SK-N-SH treated with all-trans-retinoic acid at 6 μM for 48 hours (cell line): Measurements from ENCODE around the gene ALG12.

Experiments used
- ATAC-seq: fragments of 200-7000 bp; cut with Tn5 transposase; 3 replicates; pipeline ENCODE4 v1.9.1; 2020; ENCODE audit warnings: mild to moderate bottlenecking, moderate library complexity
- ARNTL ChIP-seq: fragments of 450-650 bp; formaldehyde crosslinking; IDR thresholded peaks from 2 replicates; pipeline ENCODE4 v1.5.0; 2020; ENCODE audit warnings: low read depth, mild to moderate bottlenecking, moderate library complexity, borderline replicate concordance
- BACH2 ChIP-seq: fragments of 250-450 bp; sonication (Bioruptor Pico); IDR thresholded peaks from 2 replicates; pipeline ENCODE4 v1.9.0; 2021; ENCODE audit warnings: mild to moderate bottlenecking, borderline replicate concordance
- CSDC2 ChIP-seq: fragments of 250-450 bp; sonication (Bioruptor Pico); IDR thresholded peaks from 2 replicates; pipeline ENCODE4 v1.5.0; 2020; ENCODE audit warnings: mild to moderate bottlenecking, moderate library complexity
- CSRNP3 ChIP-seq: fragments of 250-450 bp; sonication (Bioruptor Pico); IDR thresholded peaks from 2 replicates; pipeline ENCODE4 v1.5.1; 2021; ENCODE audit warnings: mild to moderate bottlenecking, moderate library complexity
- ESRRG ChIP-seq: fragments of 250-450 bp; sonication (Bioruptor Pico); IDR thresholded peaks from 2 replicates; pipeline ENCODE4 v1.6.1; 2021; ENCODE audit warnings: mild to moderate bottlenecking
- GLIS3 ChIP-seq: fragments of 250-450 bp; sonication (Bioruptor Pico); IDR thresholded peaks from 2 replicates; pipeline ENCODE4 v1.5.0; 2020; ENCODE audit warnings: mild to moderate bottlenecking, moderate library complexity
- ISL1 ChIP-seq: fragments of 250-450 bp; sonication (Bioruptor Pico); IDR thresholded peaks from 2 replicates; pipeline ENCODE4 v2.1.2; 2022; ENCODE audit warnings: mild to moderate bottlenecking, moderate library complexity
- OSR1 ChIP-seq: fragments of 250-450 bp; sonication (Bioruptor Pico); IDR thresholded peaks from 2 replicates; pipeline ENCODE4 v1.8.0; 2022; ENCODE audit warnings: moderate library complexity, mild to moderate bottlenecking, inconsistent platforms
- PATZ1 ChIP-seq: fragments of 250-450 bp; sonication (Bioruptor Pico); IDR thresholded peaks from 2 replicates; pipeline ENCODE4 v1.8.0; 2020; ENCODE audit warnings: mild to moderate bottlenecking, moderate library complexity, borderline replicate concordance
- PPARA ChIP-seq: fragments of 250-450 bp; sonication (Bioruptor Pico); IDR thresholded peaks from 2 replicates; pipeline ENCODE4 v1.5.0; 2020; ENCODE audit warnings: mild to moderate bottlenecking, borderline replicate concordance
- RARB ChIP-seq: fragments of 250-450 bp; sonication (Bioruptor Pico); IDR thresholded peaks from 2 replicates; pipeline ENCODE4 v1.8.0; 2021; ENCODE audit warnings: mild to moderate bottlenecking, moderate library complexity
- SNAI2 ChIP-seq: fragments of 250-450 bp; sonication (Bioruptor Pico); IDR thresholded peaks from 2 replicates; pipeline ENCODE4 v1.5.0; 2020; ENCODE audit warnings: mild to moderate bottlenecking, moderate library complexity
- TCF4 ChIP-seq: fragments of 250-450 bp; sonication (Bioruptor Pico); IDR thresholded peaks from 2 replicates; pipeline ENCODE4 v1.8.0; 2021; ENCODE audit warnings: mild to moderate bottlenecking, moderate library complexity, borderline replicate concordance
- TOX ChIP-seq: fragments of 250-450 bp; sonication (Bioruptor Pico); IDR thresholded peaks from 2 replicates; pipeline ENCODE4 v1.8.0; 2021; ENCODE audit warnings: mild to moderate bottlenecking, moderate library complexity, borderline replicate concordance
- TSHZ2 ChIP-seq: fragments of 250-450 bp; sonication (Bioruptor Pico); IDR thresholded peaks from 2 replicates; pipeline ENCODE4 v1.5.0; 2020; ENCODE audit warnings: mild to moderate bottlenecking, moderate library complexity
- ZFP3 ChIP-seq: fragments of 250-450 bp; sonication (Bioruptor Pico); IDR thresholded peaks from 2 replicates; pipeline ENCODE4 v1.5.0; 2020; ENCODE audit warnings: mild to moderate bottlenecking, moderate library complexity
- ZFP30 ChIP-seq: fragments of 450-650 bp; formaldehyde crosslinking; IDR thresholded peaks from 2 replicates; pipeline ENCODE4 v1.5.0; 2022; ENCODE audit warnings: mild to moderate bottlenecking, moderate library complexity
- ZNF565 ChIP-seq: fragments of 450-650 bp; formaldehyde crosslinking; conservative IDR thresholded peaks from 2 replicates; pipeline ENCODE4 v1.5.0; 2020; ENCODE audit warnings: low read depth, mild to moderate bottlenecking, moderate library complexity
- ZNF70 ChIP-seq: fragments of 450-650 bp; formaldehyde crosslinking; IDR thresholded peaks from 2 replicates; pipeline ENCODE4 v1.5.0; 2020; ENCODE audit warnings: mild to moderate bottlenecking, moderate library complexity
- TF ChIP-seq, protein P1 (sequence below): fragments of 250-450 bp; sonication (Bioruptor Pico); IDR thresholded peaks from 2 replicates; pipeline ENCODE4 v1.8.0; 2021; ENCODE audit warnings: low read depth, mild to moderate bottlenecking, moderate library complexity, borderline replicate concordance
- TF ChIP-seq, protein P2 (sequence below): fragments of 250-450 bp; sonication (Bioruptor Pico); IDR thresholded peaks from 2 replicates; pipeline ENCODE4 v1.5.1; 2020; ENCODE audit warnings: low read depth, mild to moderate bottlenecking, moderate library complexity

Gene ALG12

DNA sequence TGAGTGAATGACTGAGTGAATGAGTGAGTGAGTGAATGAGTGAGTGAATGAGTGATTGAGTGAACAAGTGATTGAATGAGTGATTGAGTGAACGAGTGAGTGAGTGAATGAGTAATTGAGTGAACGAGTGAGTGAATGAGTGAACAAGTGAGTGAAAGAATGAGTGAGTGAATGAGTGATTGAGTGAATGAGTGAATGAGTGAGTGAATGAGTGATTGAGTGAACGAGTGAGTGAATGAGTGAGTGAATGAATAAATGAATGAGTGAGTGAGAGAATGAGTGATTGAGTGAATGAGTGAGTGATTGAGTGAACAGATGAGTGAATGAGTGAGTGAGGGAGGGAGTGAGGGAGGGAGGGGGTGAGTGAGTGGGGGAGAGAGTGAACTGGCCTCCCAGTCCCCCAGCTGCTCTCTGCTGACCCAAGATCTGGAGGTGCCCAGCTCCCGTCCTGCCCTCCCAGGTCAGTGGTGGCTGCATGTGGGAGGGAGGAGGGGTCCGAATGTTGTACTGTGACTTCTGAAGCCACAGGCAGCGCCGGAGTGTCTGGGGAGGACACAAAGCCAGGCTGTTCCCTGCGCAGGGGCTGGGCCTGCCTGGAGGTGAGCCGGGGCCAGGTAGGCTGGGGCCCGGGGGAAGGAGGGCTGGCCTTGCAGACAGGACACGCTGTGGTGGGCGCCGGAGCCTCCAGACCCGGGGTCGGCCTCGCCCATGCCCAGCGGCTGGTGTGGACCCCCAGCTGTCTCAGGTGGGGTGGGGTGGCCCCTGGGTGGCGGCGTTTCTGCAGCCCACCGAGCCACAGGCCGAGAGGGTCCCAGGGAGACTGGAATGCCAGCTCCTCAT, 24.5 kb upstream of the ALG12 start:
- no peak for ATAC-seq
- no peak for TF ChIP-seq CSRNP3
- no peak for TF ChIP-seq ZFP3 (CRISPR knock-in tag)
- TF ChIP-seq, protein P1, sequence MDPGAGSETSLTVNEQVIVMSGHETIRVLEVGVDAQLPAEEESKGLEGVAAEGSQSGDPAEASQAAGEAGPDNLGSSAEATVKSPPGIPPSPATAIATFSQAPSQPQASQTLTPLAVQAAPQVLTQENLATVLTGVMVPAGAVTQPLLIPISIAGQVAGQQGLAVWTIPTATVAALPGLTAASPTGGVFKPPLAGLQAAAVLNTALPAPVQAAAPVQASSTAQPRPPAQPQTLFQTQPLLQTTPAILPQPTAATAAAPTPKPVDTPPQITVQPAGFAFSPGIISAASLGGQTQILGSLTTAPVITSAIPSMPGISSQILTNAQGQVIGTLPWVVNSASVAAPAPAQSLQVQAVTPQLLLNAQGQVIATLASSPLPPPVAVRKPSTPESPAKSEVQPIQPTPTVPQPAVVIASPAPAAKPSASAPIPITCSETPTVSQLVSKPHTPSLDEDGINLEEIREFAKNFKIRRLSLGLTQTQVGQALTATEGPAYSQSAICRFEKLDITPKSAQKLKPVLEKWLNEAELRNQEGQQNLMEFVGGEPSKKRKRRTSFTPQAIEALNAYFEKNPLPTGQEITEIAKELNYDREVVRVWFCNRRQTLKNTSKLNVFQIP (CRISPR knock-in tag), result no peak
- TF ChIP-seq SNAI2 (CRISPR knock-in tag), result no peak
- no peak for TF ChIP-seq ISL1 (CRISPR knock-in tag)
- TF ChIP-seq TCF4 (CRISPR knock-in tag), result no peak
- no peak for TF ChIP-seq ZNF70
- TF ChIP-seq PPARA (CRISPR knock-in tag), result no peak
- no peak for TF ChIP-seq ZNF565 (CRISPR knock-in tag)
- no peak for TF ChIP-seq PATZ1
- no peak for TF ChIP-seq TOX (CRISPR knock-in tag)
- TF ChIP-seq BACH2 (CRISPR knock-in tag), result no peak
- no peak for TF ChIP-seq ESRRG (CRISPR knock-in tag)
- no peak for TF ChIP-seq RARB (CRISPR knock-in tag)
- TF ChIP-seq TSHZ2 (CRISPR knock-in tag), result no peak
- no peak for TF ChIP-seq OSR1 (CRISPR knock-in tag)
- no peak for TF ChIP-seq ZFP30 (CRISPR knock-in tag)

DNA sequence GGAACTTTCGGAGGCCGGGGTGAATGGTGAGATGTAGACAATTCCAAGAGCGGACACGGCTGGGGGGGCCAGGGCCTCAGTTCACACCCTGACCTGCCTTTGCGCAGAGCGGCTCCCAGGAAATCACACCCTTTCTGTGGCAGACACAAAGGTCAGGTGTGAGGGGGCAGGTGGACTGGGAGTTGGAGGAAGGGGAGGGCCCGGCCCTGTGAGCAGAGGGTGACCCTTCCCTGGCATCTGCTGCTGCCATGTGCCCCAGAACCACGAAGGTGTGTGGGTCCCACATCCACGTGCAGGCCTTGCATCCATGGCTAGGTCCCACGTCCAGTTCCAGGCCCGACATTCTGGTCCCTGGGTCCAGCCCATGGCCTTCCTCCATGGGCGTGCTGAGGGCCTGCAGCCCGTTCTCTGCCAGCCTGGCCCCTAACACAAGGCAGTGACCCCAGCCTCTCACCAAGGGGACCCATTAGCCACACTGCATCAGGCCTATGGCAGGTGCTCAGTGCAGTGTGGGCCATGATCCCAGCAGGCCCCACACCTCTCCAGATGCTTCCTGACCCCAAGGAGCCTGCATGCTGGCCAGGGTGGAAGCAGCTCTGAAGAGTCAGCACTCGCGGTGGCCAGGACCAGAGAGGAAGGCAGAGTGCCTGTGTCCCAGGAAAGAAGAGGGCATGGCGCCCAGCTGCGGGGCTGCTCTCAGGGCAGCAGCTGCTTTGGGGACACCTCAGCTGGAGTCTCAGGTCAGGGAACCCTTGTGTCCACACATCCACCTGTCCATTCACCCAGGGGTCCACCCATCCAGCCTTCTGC, 23.5 kb upstream of the ALG12 start:
- TF ChIP-seq OSR1 (CRISPR knock-in tag), result no peak
- no peak for TF ChIP-seq ZFP3 (CRISPR knock-in tag)
- no peak for TF ChIP-seq SNAI2 (CRISPR knock-in tag)
- TF ChIP-seq, protein P1 (CRISPR knock-in tag), result no peak
- TF ChIP-seq BACH2 (CRISPR knock-in tag), result no peak
- no peak for TF ChIP-seq ESRRG (CRISPR knock-in tag)
- no peak for ATAC-seq

DNA sequence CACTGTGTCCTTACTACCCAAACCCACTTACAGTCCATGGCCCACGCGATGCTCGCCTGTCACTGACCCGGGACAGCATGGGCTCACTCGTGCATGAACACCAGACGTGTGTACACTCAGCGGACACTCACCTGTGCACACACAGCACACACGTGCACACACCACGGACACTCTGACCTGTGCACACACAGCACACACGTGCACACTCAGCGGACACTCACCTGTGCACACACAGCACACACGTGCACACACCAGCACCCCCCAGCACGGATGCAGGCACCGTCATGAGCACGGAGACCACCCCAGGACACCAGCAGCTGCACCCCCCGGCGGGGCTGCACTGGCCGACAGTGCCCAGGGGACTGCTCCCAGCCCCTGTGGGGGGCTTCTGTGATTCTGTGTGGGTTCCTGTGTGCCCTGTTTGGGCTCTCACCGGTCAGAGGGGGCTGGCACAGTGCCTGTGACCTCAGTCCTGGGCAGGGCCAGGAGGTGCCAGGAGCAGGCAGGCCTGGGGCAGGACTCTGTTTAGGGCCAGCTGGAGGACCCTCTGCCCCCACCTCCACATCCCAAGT, 20.4 kb upstream of the ALG12 start:
- no peak for ATAC-seq
- no peak for TF ChIP-seq CSDC2 (CRISPR knock-in tag)
- TF ChIP-seq ESRRG (CRISPR knock-in tag), result no peak
- TF ChIP-seq ARNTL, result no peak
- no peak for TF ChIP-seq ZNF565 (CRISPR knock-in tag)
- TF ChIP-seq, protein P2, sequence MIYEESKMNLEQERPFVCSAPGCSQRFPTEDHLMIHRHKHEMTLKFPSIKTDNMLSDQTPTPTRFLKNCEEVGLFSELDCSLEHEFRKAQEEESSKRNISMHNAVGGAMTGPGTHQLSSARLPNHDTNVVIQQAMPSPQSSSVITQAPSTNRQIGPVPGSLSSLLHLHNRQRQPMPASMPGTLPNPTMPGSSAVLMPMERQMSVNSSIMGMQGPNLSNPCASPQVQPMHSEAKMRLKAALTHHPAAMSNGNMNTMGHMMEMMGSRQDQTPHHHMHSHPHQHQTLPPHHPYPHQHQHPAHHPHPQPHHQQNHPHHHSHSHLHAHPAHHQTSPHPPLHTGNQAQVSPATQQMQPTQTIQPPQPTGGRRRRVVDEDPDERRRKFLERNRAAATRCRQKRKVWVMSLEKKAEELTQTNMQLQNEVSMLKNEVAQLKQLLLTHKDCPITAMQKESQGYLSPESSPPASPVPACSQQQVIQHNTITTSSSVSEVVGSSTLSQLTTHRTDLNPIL (CRISPR knock-in tag), result no peak
- TF ChIP-seq GLIS3 (CRISPR knock-in tag), result no peak
- no peak for TF ChIP-seq ZFP30 (CRISPR knock-in tag)
- TF ChIP-seq PPARA (CRISPR knock-in tag), result no peak
- TF ChIP-seq ZFP3 (CRISPR knock-in tag), result no peak
- no peak for TF ChIP-seq OSR1 (CRISPR knock-in tag)
- TF ChIP-seq PATZ1, result no peak
